Islet precursor cell (in vitro differentiated cells): Measurements from ENCODE around the gene ADAM10.

Source experiments
- DNase-seq: peaks from one replicate; pipeline ENCODE4 v3.0.0-alpha.2; 2018

The ADAM10 gene

DNA sequence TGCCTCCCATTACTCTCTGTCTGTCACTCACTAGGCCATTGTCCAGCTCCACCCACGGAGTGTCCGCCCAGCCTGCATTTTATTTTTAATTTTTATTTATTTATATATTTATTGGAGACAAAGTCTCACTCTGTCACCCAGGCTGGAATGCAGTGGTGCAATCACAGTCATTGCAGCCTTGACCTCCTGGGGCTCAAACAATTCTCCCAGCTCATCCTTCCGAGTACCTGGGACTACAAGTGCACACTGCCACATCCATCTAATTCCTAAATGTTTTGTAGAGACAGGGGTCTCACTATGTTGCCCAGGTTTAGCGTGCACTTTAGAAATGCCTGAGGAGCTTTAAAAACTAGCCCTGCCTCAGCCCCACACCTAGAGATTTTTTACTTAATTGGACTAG, 176.2 kb downstream of the ADAM10 start:
- DNase-seq: no peak

DNA sequence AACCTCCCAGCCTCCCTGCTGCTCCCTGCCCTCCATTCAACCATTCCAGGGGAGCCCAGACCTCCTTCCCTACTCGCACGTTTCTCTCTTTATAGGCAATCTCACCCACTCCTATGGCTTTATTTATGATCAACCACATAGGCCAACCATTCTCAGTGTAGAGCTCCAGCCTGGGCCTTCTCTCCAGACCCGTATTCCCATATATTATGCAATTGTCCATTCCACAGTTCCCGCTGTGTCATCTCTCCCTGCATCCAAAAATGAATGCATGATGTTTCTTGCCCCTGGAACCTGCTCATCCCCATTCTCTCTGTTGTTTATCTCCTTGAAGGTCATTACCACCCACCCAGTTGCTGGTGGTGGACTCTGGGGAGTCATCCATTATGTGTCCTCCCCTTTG, 177.0 kb downstream of the ADAM10 start:
- no peak for DNase-seq

DNA sequence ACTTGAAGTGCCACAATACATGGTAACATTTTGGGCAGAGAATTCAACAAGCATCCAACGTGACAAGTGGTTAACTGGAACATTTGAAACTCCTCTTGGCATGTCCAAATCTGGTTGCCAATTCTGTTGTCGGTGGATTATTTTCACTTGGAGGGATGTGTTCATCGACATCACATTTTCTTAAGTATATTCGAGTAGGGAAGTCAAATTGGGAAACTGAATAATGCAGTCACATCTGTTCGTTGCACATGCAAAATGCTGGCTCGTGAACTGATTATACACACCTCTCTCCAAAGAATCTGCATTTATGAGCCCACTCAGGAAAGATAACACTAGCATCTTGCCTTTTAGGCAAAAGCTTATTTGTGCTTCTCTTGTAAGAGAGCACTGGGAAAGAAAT, 178.0 kb downstream of the ADAM10 start:
- DNase-seq: no peak

DNA sequence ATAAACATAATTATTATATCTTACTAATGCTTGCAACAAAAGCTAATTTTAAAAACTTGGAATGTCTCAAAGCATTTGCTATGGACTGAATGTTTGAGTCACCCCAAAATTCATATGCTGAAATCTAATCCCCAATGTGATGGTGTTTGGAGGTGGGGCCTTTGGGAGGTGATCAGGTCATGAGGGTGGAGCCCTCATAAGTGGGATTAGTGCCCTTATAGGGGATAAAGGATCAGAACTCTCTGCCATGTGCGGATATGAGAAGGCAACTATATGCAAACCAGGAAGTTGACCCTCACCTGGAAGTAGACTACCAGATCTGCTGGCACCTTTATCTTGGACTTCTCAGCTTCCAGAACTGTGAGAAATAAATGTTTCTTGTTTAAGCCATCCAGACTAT, 180.1 kb downstream of the ADAM10 start:
- DNase-seq: no peak

DNA sequence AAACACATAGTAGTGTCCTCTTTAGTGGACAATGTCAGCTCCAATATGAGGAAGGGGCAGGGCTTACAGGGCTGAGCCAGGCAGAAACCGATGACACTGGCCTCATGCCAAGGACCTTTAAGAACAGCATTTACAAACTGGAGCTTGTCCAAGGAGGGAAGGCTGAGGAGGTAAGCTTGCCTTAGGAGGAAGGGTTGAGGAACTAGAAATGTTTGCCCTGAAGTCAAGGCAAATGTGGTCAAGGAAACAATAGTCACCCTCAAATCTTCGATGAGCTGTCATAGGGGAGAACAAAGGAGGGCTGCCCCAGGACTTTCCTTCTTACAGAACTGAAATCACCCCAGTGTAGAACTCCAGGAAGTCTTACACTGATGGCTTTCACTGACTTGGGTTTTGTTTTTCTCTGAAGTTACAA, 181.3 kb downstream of the ADAM10 start:
- DNase-seq: no peak

DNA sequence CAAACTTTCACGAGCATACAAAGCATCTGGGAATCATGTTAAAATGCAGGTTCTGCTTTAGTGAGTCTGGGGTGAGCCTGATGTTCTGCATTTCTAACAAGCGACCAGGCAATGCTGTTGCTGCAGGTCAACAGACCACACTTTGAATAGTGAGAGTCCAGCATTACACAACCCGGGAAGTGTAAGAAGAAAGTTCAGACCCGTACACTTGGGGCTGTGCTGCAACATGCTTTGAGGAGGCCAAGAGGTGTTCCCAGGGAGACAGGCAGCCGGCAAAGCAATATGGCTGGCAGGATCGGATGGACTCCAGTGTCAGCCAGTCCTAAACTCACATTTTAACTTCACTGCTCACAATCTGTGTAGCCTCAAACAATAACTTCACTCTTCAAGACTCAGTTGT, 183.5 kb downstream of the ADAM10 start:
- DNase-seq: peak; percentile 52

DNA sequence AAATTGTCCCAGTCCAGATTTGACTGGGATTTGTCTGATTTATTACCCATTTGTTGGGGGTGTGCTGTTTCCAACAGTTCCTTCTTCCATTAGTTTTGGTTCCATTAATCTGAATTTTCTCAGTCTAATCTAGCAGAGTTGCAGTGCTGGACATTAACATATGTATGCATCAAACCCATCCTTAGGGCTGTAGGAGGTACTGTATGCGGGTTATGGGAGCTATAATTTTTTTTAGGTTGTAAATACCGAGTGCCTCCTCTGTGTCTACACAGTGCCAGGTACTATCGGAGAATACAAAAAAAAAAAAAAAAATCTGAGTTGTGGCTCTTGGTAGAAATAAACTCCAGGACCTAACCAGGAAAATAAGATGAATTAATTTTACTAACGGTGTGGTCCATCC, 183.9 kb downstream of the ADAM10 start:
- no peak for DNase-seq

DNA sequence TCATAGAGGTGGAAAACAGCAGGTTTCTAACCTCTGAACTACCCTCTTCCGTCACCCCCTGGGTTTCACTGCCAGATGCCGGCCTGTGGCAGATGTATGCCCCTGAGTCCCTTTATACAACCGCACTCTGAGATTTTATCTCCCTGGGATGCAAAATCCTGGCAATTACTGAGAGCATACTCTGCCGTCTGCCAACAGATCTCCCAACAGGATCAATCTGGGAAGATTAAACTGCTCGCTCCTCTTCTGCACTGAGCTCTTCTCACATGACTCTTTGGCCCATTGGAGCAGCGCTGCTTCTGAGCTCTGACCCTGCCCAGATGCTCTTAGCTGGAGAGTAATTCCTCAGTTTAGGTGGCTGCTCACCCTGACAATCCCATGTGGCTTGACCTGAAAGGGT, 184.5 kb downstream of the ADAM10 start:
- no peak for DNase-seq

DNA sequence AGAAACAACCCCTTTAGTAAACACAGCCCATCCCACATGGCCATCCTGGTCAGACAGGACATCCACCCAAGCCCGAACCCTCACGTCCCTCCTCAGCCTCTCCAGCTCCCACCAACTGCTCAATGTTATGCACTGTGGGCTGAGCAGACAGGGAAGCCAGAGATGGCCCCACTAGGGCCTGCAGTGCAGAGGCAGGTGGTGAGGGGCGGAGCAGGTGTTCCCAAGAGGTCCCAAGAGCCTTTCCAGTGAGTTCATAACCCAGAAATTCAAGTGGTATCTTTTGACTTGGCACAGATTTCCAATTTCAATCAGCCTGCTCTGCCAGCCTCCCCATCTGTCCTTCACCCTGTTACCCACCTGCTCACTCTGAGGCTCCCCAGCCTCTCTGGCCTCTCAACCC, 187.4 kb downstream of the ADAM10 start:
- DNase-seq: peak; percentile 45

DNA sequence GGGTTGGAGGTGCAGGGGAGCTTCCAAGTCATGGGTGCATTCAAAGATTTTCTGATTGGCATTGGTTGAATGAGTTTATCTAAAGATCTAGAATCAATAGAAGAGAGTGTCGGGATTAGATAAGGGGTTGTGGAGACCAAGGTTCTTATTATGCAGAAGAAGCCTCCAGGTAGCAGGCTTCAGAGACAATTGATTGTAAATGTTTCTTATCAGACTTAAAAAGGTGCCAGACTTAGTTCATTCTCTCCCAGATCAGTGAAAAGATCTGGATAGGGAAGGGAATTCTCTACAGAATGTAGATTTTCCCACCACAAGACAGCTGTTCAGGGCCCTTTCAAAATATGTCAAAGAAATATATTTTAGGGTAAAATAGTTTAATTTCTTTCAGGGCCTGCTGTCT, 188.2 kb downstream of the ADAM10 start:
- no peak for DNase-seq

DNA sequence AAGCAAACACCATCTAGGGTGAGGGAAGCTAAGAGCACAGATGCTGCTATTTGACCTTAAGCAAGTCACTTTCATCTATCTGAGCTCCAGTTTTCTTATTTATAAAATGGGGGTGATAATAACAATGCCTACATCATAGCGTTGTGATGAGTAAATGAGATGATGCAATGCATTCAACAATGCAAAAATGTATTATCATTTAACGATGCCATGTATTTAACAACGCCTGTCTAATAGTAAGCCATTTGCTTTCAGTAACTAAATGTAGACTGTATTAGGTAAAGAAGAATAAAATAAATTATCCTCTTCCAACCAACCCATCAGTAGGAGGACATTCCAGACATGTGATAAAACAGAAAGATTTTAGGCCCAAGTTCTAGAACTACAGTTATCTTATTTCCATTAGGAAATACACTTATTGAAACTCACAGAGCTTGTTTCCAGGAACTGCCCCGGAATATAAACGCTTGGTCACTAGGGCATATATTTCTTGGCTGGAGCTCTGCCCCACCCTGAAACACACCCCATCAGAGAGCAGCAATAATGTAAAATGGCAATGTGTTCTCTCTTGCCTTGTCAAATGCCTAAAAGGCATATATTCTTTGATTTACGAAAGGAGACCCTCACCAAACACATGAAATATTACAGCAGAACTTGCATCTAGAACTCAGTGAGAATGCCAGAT, 189.5 kb downstream of the ADAM10 start:
- DNase-seq: no peak

DNA sequence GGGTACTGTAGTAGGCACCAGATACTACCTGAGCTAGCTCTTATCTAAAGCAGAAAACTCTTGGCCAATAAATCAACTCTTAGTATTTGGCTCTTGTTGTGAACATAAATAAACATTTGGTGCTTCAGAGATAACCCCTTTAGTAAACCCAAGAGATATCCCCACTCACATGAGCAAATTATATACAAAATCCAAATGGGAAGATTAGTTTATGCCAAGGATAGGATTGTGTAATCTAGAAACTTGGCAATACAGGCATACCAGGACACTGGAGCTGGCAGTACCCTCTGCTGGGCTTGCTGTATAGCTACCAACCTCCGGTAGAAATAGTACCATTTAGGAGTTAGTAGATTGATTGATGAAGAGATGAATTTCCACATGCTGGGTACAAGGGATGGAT, 190.7 kb downstream of the ADAM10 start:
- peak; percentile 7 for DNase-seq

DNA sequence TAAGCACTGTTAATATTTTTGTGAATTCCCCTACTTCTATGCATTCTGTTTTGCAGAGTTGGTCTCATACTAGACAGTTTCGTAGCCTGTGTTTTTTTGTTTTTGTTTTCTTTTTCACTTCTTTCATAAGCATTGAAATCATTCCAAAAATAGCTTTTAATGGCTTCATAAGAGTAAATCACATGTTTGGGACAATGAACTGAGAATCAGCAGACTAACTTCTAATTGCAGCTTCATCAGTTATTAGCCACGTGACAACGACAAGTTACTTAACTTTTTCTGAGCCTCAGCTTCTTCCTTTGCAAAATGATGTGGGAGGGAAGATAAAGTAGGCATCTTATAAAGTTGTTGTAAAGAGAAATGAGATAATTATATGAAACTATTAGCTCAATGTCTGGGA, 193.0 kb downstream of the ADAM10 start:
- no peak for DNase-seq

DNA sequence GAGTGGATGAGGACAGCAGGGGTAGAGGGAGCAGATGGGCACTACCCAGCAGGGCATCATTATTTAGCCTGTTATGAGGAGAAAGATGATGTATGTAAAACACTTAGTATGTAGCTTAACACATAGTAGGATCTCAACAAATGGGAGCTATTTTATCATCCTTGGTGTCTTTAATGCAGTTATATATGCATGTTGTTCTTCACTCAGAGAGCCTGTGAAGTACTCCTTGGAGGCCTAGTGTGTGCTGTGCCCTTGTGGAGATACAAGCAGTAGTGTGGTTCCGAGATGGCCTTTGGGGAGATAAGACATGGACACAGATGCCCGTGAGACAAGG, 193.5 kb downstream of the ADAM10 start:
- no peak for DNase-seq

DNA sequence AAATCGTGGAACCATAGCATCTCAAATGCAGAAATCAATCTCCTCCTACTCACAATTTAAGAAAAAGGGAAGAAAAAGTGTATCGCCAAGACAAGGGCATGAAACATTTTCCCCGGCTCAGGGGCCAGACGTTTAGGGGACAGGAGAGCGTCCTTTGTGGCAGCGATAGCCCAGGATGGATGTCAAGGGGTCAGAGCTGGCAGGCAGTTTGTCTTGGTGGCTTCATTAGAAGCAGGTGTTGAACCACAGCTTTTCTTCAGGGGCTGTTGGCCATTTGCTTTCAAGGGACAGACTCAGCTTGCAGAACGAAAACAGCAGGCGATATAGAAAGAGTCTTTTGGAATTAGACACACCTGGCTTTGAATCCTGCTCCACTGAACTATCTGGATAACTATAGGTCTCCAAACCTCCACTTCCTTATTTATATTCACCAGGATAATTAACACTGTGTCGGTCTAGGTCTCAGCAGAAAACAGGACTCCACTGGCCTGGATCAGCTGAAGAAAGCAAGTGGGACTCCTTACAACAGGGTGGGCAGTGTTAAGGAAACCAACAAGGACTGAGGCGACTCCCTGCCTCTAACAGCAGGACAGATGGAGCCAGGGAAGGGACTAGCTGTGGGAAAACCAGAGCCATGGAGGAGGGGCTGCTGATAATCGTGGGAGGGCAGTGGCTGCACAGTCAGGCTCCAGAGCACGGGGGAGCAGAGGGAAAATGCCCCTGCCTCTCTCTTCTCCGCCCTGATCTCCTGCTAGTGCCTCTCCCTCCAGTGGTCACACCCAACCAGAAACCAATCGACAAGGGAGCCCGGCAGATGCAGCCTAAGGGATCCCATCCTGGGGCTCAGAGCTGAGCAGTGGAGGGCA, 194.1 kb downstream of the ADAM10 start:
- peak; percentile 83 for DNase-seq

DNA sequence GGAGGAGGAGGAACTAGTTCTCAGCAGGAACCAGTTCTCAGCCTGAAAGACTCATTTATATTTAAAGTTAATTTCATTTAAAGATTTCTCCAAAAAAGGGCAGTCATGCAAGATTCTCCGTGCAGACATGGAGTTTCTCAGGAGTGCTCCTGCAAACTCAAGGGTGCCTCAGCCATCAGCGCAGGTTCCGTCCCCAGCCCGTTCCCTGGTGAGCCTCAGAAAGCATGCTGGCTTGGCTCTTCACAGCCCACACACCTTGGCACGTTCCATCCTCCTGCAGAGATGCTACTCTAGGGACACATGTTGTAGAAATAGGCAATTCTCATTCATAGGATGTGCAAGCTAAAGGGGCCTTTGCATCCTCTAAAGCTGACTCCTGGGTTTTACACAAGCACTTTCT, 194.7 kb downstream of the ADAM10 start:
- peak; percentile 14 for DNase-seq

DNA sequence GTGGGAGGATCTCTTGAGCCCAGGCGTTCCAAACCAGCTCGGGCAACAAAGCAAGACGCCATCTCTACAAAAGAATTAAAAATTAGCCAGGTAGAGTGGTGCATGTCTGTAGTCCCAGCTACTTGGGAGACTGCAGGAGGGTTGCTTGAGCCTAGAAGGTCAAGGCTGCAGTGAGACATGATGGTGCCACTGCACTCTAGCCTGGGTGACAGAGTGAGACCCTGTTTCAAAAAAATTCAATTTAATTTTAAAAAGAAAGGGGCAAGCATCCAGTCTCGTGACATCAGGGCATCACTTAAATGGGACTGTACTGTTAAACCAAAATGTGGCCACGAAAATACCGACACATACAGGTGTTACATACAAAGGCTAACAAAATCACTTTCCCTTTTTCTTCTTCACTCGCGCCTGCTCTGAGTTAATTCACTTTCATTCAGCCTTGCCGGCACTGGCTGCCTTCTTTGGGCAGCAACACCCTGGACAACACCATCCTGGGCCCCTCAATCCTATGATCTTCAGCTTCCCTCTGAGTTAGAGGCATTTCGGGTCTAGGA, 196.1 kb downstream of the ADAM10 start:
- DNase-seq: peak; percentile 20

DNA sequence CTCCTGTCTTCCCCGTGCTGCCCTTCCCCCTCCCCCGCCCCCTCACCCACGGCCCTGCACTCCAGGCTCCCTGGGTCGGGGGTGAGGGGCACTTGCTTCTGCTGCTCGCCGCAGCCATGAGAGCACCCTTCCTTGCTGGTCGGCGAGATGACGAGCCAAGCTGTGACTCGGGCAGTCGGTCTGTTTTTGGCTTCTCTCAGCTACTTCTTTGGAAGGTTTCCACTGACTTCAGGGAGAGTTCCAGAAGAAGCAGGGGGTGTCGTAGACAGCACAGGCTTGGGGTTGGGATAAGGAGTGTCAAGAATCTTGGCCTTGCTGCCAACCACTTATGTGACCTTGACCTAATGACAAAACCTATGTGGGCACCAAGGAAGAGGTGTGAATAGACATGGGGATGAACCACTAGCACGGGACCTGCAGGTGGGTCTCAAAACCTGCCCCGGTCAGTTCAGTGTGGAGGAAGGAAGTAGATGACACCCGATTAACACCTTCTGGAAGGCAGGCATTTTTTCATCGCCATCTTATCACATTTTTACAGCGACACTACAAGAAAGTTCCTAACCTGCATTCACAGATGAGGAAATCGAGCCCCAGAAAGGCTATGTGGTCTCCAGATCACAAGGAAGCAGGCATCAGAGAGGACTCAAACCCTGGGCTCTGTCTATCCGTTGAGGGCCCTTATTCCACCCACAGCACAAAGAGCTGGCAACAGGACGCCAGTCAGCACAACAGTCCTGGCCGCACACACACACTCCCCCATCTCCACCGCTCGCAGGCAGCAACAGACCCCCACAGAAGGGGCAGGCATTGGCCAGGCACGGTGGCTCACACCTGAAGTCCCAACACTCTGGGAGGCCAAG, 196.8 kb downstream of the ADAM10 start:
- DNase-seq: peak; percentile 35

DNA sequence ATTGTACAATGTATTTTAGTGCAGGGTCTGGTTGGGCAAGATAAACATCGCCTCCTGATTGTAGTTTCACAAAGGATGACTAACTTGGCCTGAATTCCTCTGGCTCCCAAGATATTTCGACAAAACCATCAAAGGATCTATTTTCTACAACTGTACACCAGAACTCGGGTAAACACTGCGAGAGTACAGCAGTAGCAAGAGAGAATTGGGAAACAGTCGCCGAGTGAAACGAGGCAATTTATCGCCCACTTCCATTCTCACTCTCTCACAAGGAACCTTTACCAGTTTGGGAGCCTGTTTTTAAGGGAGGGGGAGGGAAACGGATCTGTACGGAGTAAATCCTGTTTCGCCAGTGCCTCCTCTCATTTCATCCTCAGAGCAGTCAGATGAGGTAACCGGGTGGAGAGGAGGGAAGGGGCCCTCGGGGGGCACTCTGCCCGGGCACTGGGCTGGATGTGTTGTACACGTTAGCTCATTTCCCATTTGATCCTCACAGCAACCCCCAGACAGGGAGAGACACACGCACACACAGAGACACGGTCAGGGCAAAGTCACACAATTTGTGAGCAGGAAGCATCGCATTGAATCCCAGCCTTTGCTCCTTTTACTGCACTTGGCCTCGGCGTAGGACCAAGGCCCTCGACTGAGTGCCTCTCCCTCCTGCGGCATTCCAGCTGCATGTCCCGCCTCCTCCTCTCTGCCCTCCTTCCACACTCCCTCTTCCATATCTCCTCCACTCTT, 197.6 kb downstream of the ADAM10 start:
- peak; percentile 86 for DNase-seq

DNA sequence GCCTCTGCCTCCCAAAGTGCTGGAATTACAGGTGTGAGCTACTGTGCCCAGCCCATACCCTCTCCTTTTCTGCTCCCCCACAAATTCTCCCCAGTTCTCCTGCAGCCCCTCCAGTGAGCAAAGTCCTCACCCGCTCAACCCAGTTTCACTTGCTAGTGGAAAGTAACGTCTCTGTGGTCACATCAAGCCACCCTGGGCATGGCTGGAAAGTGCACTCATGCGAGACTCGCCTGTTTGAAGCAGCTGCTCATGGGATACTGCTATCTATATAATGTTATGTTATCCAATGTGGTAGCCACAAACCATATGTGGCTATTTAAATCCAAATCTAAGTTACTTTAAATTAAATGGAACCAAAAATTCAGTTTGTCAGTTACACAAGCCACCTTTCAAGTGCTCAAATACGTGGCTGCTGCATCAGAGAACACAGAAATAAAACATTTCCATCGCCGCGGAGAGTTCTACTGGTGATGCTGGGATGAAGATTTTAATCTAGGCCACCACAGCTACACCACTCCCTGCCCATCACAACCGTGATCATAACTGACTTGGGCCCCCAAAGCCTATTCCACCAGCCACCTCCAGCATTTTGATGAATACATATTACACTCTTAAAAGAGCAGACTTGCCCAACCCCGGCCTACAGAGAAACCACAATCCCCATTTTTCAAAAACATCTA, 198.3 kb downstream of the ADAM10 start:
- DNase-seq: peak; percentile 29

DNA sequence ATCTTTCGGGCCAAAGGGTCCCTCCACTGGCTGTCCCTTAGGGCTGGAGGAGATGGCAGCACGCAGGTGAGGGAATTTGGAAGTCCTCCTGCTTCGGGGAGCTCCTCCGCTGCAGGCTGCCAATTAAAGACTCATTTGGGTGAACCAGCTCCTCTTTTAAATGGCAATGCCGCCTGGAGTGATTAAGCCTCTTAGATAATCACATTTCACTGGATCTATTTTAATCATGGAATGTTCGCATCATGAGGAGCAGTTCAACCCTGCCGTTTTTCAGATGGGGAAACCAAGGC, 199.8 kb downstream of the ADAM10 start:
- DNase-seq: no peak
